H1 (cell line): ENCODE measurements around the gene MPIG6B. TPM values are rescaled to one million over a fixed set of nuclear protein-coding genes. Genes with fewer than 3 reads are reported as not detected.
A peak's percentile ranks its signal among the peaks of the same experiment; 100 is the strongest.

Experiments
- BACH1 ChIP-seq: IDR thresholded peaks from 2 replicates; pipeline ENCODE4 v1.6.1; 2012; ENCODE audit warnings: low read length, improper control_type of control experiment
- BCL11A ChIP-seq, 2 experiments: IDR thresholded peaks; one replicate each; pipeline ENCODE4 v1.6.1; 2011; ENCODE audit warnings: low read depth in 2 of 2, low read length in 2 of 2, mild to moderate bottlenecking in 2 of 2
- BRCA1 ChIP-seq: IDR thresholded peaks from 2 replicates; pipeline ENCODE4 v1.6.1; 2012; ENCODE audit warnings: low read depth, low read length, improper control_type of control experiment
- CBX5 ChIP-seq: fragments of 300-800, 300-1000 bp; sonication (generic); IDR thresholded peaks from 2 replicates; pipeline ENCODE4 v1.7.1; 2016; ENCODE audit warnings: antibody characterized with exemption, low read length, low read depth
- CBX8 ChIP-seq: fragments of 300-800, 300-1000 bp; sonication (generic); IDR thresholded peaks from 2 replicates; pipeline ENCODE4 v1.7.1; 2016; ENCODE audit warnings: low read depth, low read length, borderline replicate concordance
- CEBPB ChIP-seq: IDR thresholded peaks from 2 replicates; pipeline ENCODE4 v1.6.1; 2012; ENCODE audit warnings: low read depth, low read length
- CHD1 ChIP-seq: IDR thresholded peaks from 2 replicates; pipeline ENCODE4 v1.6.1; 2012; ENCODE audit warnings: low read depth, low read length, improper control_type of control experiment
- CHD2 ChIP-seq: IDR thresholded peaks from 2 replicates; pipeline ENCODE4 v1.6.1; 2012; ENCODE audit warnings: low read length, improper control_type of control experiment
- CREB1 ChIP-seq: IDR thresholded peaks from 2 replicates; pipeline ENCODE4 v1.6.1; 2012; ENCODE audit warnings: inconsistent platforms
- KDM1A ChIP-seq: fragments of 200-600, 300-600 bp; sonication (generic); IDR thresholded peaks from 2 replicates; pipeline ENCODE4 v1.7.1; 2016; ENCODE audit warnings: mild to moderate bottlenecking, low read length, borderline replicate concordance
- KDM5A ChIP-seq: fragments of 200-600 bp; IDR thresholded peaks from 2 replicates; pipeline ENCODE4 v1.7.1; 2012; ENCODE audit warnings: mild to moderate bottlenecking, low read length, inconsistent platforms, mixed read lengths
- NANOG ChIP-seq: IDR thresholded peaks from 2 replicates; pipeline ENCODE4 v1.6.1; 2011; ENCODE audit warnings: low read length, low read depth, mild to moderate bottlenecking, inconsistent platforms; ENCODE audit not compliant: insufficient read depth, poor library complexity, severe bottlenecking
- POLR2A ChIP-seq, 2 experiments: IDR thresholded peaks; 1 replicate in 1 of 2; 2 replicates in 1 of 2; pipeline ENCODE4 v1.6.1; 2011; ENCODE audit warnings: low read depth in 2 of 2, low read length in 2 of 2, mild to moderate bottlenecking in 2 of 2; ENCODE audit errors: control extremely low read depth in 1 of 2
- POU5F1 ChIP-seq: IDR thresholded peaks from 2 replicates; pipeline ENCODE4 v1.6.1; 2011; ENCODE audit warnings: low read depth, mild to moderate bottlenecking, low read length, moderate library complexity
- RAD21 ChIP-seq, 2 experiments: IDR thresholded peaks in 1 of 2; conservative IDR thresholded peaks in 1 of 2; 2 replicates each; pipeline ENCODE4 v1.6.1; 2011; ENCODE audit warnings: low read depth in 2 of 2, low read length in 2 of 2, improper control_type of control experiment in 1 of 2, inconsistent platforms in 1 of 2, mild to moderate bottlenecking in 1 of 2, moderate library complexity in 1 of 2
- RBBP5 ChIP-seq: IDR thresholded peaks from 2 replicates; pipeline ENCODE4 v1.7.1; 2012; ENCODE audit warnings: low read depth, mild to moderate bottlenecking, inconsistent platforms, low read length, moderate library complexity, borderline replicate concordance
- SAP30 ChIP-seq: fragments of 300-600 bp; sonication (generic); IDR thresholded peaks from 2 replicates; pipeline ENCODE4 v1.7.1; 2012; ENCODE audit warnings: low read length, moderate library complexity, mild to moderate bottlenecking, inconsistent platforms; ENCODE audit not compliant: insufficient read depth, insufficient replicate concordance
- SIN3A ChIP-seq, 2 experiments: IDR thresholded peaks in 1 of 2; conservative IDR thresholded peaks in 1 of 2; 2 replicates each; pipeline ENCODE4 v1.6.1; 2011 to 2012; ENCODE audit warnings: low read length in 2 of 2, improper control_type of control experiment in 1 of 2, low read depth in 1 of 2, mild to moderate bottlenecking in 1 of 2
- SIX5 ChIP-seq: IDR thresholded peaks from 2 replicates; pipeline ENCODE4 v1.6.1; 2011; ENCODE audit warnings: mild to moderate bottlenecking, low read depth, low read length
- SP1 ChIP-seq: IDR thresholded peaks from 2 replicates; pipeline ENCODE4 v1.6.1; 2011; ENCODE audit warnings: low read depth, low read length
- SP2 ChIP-seq: IDR thresholded peaks from 2 replicates; pipeline ENCODE4 v1.6.1; 2012; ENCODE audit warnings: mild to moderate bottlenecking, low read length, inconsistent platforms
- SRF ChIP-seq: IDR thresholded peaks from 2 replicates; pipeline ENCODE4 v1.6.1; 2011; ENCODE audit warnings: mild to moderate bottlenecking, low read depth, low read length, moderate library complexity
- SUZ12 ChIP-seq: fragments of 200-600 bp; sonication (generic); IDR thresholded peaks from 2 replicates; pipeline ENCODE4 v1.6.1; 2012; ENCODE audit warnings: mild to moderate bottlenecking, inconsistent platforms, low read length, moderate library complexity, mixed read lengths
- polyA plus RNA-seq, 7 experiments: library from polyadenylated mRNA; depleted of rRNA in 3 of 7; stranded (reverse) in 5 of 7; unstranded in 2 of 7; fragments of >200 nt in 5 of 7; fragments of 200-250 nt in 2 of 7; gene quantifications; 1 replicate in 5 of 7; 2 replicates in 1 of 7; 4 replicates in 1 of 7; pipeline versions ENCODE4 v1.2.1 to v1.2.3, GENCODE V29; 2011 to 2013; ENCODE audit warnings: missing spikeins in 2 of 7, mixed read lengths in 2 of 7
- total RNA-seq: library from RNA; stranded (reverse); fragmentation: NEBNext Ultra II Directional; extraction: Animal tissue kit (Norgen Biotek cat#: 25700); gene quantifications from 2 replicates; pipeline ENCODE4 v1.2.1, GENCODE V29; 2021
- TF ChIP-seq, protein P1 (sequence below): IDR thresholded peaks from 2 replicates; pipeline ENCODE4 v1.6.1; 2011; ENCODE audit warnings: low read depth, mild to moderate bottlenecking, low read length; ENCODE audit not compliant: insufficient read depth
- TF ChIP-seq, protein P2 (sequence below): IDR thresholded peaks from 2 replicates; pipeline ENCODE4 v1.6.1; 2012; ENCODE audit warnings: inconsistent platforms

MPIG6B gene
- total and polyA plus RNA-seq, 2 of the 8 experiments (the other 6 are each of a cell fraction or from before 2014, with no cell fraction given), result 0.18 TPM; not detected in 1

DNA sequence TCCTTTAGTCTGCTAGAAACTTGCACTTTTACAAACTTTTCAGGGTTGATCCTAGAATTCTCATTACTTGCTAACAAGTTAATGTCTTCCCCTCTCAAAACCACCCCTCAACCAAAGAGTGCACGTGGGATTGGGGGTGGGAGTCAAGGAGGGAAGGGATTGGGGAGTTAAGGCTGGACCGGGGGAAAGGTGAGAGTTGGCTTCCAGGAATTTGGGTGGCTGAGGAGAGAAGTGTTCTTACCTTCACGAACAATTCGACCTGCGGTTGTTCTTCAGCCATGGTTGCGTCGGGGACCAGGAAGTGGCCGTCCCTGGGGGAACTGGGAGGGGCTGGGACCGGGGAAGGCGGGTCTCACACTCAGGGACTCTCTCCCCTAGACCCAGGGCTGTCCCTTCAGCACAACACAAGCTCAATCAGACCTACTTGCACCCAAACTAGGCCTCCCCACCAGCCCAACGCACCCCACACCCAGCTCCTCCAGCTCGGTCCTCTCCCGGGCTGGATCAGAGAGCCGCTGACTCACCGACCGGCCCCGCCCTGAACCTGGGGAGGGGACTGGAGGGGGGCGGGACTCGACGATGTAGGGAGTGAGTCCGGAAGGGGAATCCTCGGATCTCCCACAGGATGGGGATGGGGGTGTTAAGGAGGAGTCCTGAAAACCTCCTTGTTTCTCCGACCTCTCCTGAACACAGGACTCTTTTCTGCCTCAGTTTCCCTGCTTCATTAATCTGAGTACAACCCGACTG is 13.0 kb downstream of the MPIG6B start, which contains the start of gene CLIC1 (continued):
- 0 out of 2 replicates have a peak, but pooled peaks have one; percentile 11 for TF ChIP-seq RBBP5
- no peak for TF ChIP-seq SP2
- no peak for TF ChIP-seq SAP30
- TF ChIP-seq SIN3A (conservative IDR thresholded peaks at IDR 0.05 in 1 of 2, IDR thresholded peaks at IDR 0.05 in 1 of 2; ENCODE audit: low read depth in 1 of 2, low read length in 2 of 2), result peak; percentile 5 to 22; a peak in 1 of 4 replicates
- TF ChIP-seq CBX8, result no peak
- TF ChIP-seq CREB1, result no peak
- no peak for TF ChIP-seq RAD21 (IDR thresholded peaks at IDR 0.05 in 1 of 2, conservative IDR thresholded peaks at IDR 0.05 in 1 of 2; ENCODE audit: low read depth in 2 of 2, low read length in 2 of 2)
- no peak for TF ChIP-seq CHD1
- TF ChIP-seq NANOG, result no peak
- no peak for TF ChIP-seq CHD2
- TF ChIP-seq SUZ12, result no peak
- no peak for TF ChIP-seq BCL11A (IDR thresholded peaks at IDR 0.05; ENCODE audit: low read depth in 2 of 2, low read length in 2 of 2)
- TF ChIP-seq SIX5, result no peak
- no peak for TF ChIP-seq SRF
- peak in 1 of 2 experiments; percentile 78; a peak in 2 of 3 replicates for TF ChIP-seq POLR2A (IDR thresholded peaks at IDR 0.05; ENCODE audit: control extremely low read depth in 1 of 2, low read depth in 2 of 2, low read length in 2 of 2)
- no peak for TF ChIP-seq KDM1A
- TF ChIP-seq BACH1, result no peak
- TF ChIP-seq SP1, result peak; percentile 47; the same call in 1 of the 2 replicates
- no peak for TF ChIP-seq BRCA1
- TF ChIP-seq CBX5, result no peak
- no peak for TF ChIP-seq KDM5A
- TF ChIP-seq POU5F1, result no peak
- TF ChIP-seq CEBPB, result no peak
- TF ChIP-seq, protein P1, sequence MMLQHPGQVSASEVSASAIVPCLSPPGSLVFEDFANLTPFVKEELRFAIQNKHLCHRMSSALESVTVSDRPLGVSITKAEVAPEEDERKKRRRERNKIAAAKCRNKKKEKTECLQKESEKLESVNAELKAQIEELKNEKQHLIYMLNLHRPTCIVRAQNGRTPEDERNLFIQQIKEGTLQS, result no peak
- TF ChIP-seq, protein P2, sequence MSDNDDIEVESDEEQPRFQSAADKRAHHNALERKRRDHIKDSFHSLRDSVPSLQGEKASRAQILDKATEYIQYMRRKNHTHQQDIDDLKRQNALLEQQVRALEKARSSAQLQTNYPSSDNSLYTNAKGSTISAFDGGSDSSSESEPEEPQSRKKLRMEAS, result peak; percentile 52
